Measurements from ENCODE around the gene LVRN.
"Not testable (repeated sequence)": the region's sequence is repeated elsewhere in the genome, so short reads cannot be mapped to it uniquely, and the experiment has no call there.

Gene LVRN

GRCh38 chr5:115962239-115962564 lies at the start of gene LVRN:
TSS of gene LVRN (plus strand) at chr5:115962475. CDS start at chr5:115962618, 143 bp downstream.
- no peak for DNase-seq

- DNase-seq, result not testable (repeated sequence)
These were observed 48.5 kb upstream of the LVRN start for GRCh38 chr5:115913623-115914400.

GRCh38 chr5:115920171-115920725 lies 42.0 kb upstream of the LVRN start:
- DNase-seq, result no peak

- not testable (repeated sequence) for DNase-seq
These were observed 33.5 kb upstream of the LVRN start for GRCh38 chr5:115928578-115929407.

GRCh38 chr5:115930171-115930570 lies 32.1 kb upstream of the LVRN start:
- DNase-seq, result not testable (repeated sequence)

- DNase-seq, result no peak
These were observed 31.5 kb upstream of the LVRN start for GRCh38 chr5:115930630-115931337.

- DNase-seq, result no peak
These were observed 29.3 kb upstream of the LVRN start for GRCh38 chr5:115932991-115933390.

GRCh38 chr5:115934388-115934974 lies 27.8 kb upstream of the LVRN start:
- DNase-seq, result no peak

- no peak for DNase-seq
These were observed 26.2 kb upstream of the LVRN start for GRCh38 chr5:115936031-115936430.

GRCh38 chr5:115939059-115939458 lies 23.2 kb upstream of the LVRN start:
- DNase-seq, result no peak

GRCh38 chr5:115940080-115940810 lies 22.0 kb upstream of the LVRN start:
- DNase-seq, result no peak

GRCh38 chr5:115941051-115941675 lies 21.1 kb upstream of the LVRN start:
- DNase-seq, result no peak

GRCh38 chr5:115944501-115944900 lies 17.8 kb upstream of the LVRN start:
- no peak for DNase-seq

GRCh38 chr5:115946655-115947054 lies 15.6 kb upstream of the LVRN start:
- DNase-seq, result no peak

GRCh38 chr5:115947260-115947659 lies 15.0 kb upstream of the LVRN start:
- no peak for DNase-seq

GRCh38 chr5:115948091-115948534 lies 14.2 kb upstream of the LVRN start:
- no peak for DNase-seq

GRCh38 chr5:115949096-115949495 lies 13.2 kb upstream of the LVRN start:
- DNase-seq, result no peak

GRCh38 chr5:115952588-115952987 lies 9.7 kb upstream of the LVRN start:
- DNase-seq, result no peak

GRCh38 chr5:115954144-115954543 lies 8.1 kb upstream of the LVRN start:
- DNase-seq, result no peak

- DNase-seq, result no peak
These were observed 5.3 kb upstream of the LVRN start for GRCh38 chr5:115956957-115957356.

All from cerebellar nuclear complex (tissue), 1 donor.